MM.1S (cell line): ENCODE data around the gene CYP46A1.

Source experiments
- EZH2 ChIP-seq: fragments of 300-600 bp; sonication (generic); optimal IDR thresholded peaks from 2 replicates; pipeline ENCODE3; 2017; ENCODE audit warnings: low read depth, mild to moderate bottlenecking, antibody characterized with exemption, low read length, mixed read lengths
- TF ChIP-seq, protein P1 (sequence below): fragments of 300-600 bp; sonication (generic); IDR thresholded peaks from 2 replicates; pipeline ENCODE4 v1.5.1; 2016; ENCODE audit warnings: antibody characterized with exemption, low read length, mixed read lengths

GRCh38 chr14:99700379-99700778 is 16.3 kb downstream of the CYP46A1 start:
- no peak for TF ChIP-seq EZH2
- TF ChIP-seq, protein P1, sequence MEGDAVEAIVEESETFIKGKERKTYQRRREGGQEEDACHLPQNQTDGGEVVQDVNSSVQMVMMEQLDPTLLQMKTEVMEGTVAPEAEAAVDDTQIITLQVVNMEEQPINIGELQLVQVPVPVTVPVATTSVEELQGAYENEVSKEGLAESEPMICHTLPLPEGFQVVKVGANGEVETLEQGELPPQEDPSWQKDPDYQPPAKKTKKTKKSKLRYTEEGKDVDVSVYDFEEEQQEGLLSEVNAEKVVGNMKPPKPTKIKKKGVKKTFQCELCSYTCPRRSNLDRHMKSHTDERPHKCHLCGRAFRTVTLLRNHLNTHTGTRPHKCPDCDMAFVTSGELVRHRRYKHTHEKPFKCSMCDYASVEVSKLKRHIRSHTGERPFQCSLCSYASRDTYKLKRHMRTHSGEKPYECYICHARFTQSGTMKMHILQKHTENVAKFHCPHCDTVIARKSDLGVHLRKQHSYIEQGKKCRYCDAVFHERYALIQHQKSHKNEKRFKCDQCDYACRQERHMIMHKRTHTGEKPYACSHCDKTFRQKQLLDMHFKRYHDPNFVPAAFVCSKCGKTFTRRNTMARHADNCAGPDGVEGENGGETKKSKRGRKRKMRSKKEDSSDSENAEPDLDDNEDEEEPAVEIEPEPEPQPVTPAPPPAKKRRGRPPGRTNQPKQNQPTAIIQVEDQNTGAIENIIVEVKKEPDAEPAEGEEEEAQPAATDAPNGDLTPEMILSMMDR = no peak
